Measurements from ENCODE around the gene MPO. TPM values are rescaled to one million over a fixed set of nuclear protein-coding genes. Genes with fewer than 3 reads are reported as not detected.

The MPO gene
- total and polyA plus RNA-seq, 4 donors = 0.14 to 221 (median 0.52) TPM

- peaks cover 0 to 19% (median 10%) of the 10 kb centered on the region in 4 donors for H3K4me1 ChIP-seq (ENCODE audit: control insufficient read depth in 4 of 4, insufficient read depth in 4 of 4, low read length in 3 of 4)
- peaks cover 0 to 4% (median 0%) of the 10 kb centered on the region in 4 donors for H3K27me3 ChIP-seq (ENCODE audit: control insufficient read depth in 4 of 4, insufficient read depth in 4 of 4, low read length in 3 of 4)
- WGBS = 83% methylated on average over 1 of the region's 1 CpG
- no peaks in the 10 kb centered on the region for H3K9me3 ChIP-seq (ENCODE audit: control insufficient read depth in 4 of 4, low read length in 3 of 4)
- H3K27ac ChIP-seq (ENCODE audit: low read depth in 1 of 2, low read length in 2 of 2) = no peak overlapping the region
- H3K4me3 ChIP-seq (ENCODE audit: low read depth in 1 of 3, low read length in 3 of 3) = no peak overlapping the region
- no peak for DNase-seq (ENCODE audit: low spot score)
- no peak for TF ChIP-seq ATF3 (IDR thresholded peaks at IDR 0.05)
- no peak for TF ChIP-seq YY1 (IDR thresholded peaks at IDR 0.05)
- no peak for TF ChIP-seq FOXA1 (IDR thresholded peaks at IDR 0.05)
- no peak for TF ChIP-seq SP1 (IDR thresholded peaks at IDR 0.05)
- no peak for TF ChIP-seq REST (IDR thresholded peaks at IDR 0.05)
- TF ChIP-seq HNF4G (IDR thresholded peaks at IDR 0.05) = no peak
- no peak for TF ChIP-seq JUND (IDR thresholded peaks at IDR 0.05)
- TF ChIP-seq ZBTB33 (IDR thresholded peaks at IDR 0.05) = no peak
- no peak for TF ChIP-seq HNF4A (conservative IDR thresholded peaks at IDR 0.05)
- no peak for TF ChIP-seq GABPA (IDR thresholded peaks at IDR 0.05 in 1 of 2, conservative IDR thresholded peaks at IDR 0.05 in 1 of 2)
- TF ChIP-seq TAF1 (conservative IDR thresholded peaks at IDR 0.05) = no peak
- no peak for TF ChIP-seq MAX (IDR thresholded peaks at IDR 0.05)
- TF ChIP-seq RXRA (IDR thresholded peaks at IDR 0.05) = no peak
- no peak for TF ChIP-seq NR2F2 (IDR thresholded peaks at IDR 0.05)
- no peak for TF ChIP-seq FOXA2 (IDR thresholded peaks at IDR 0.05)
- TF ChIP-seq EGR1 (IDR thresholded peaks at IDR 0.05; ENCODE audit: low read depth in 2 of 2) = no peak
- H3K9ac ChIP-seq (ENCODE audit: low read depth in 1 of 2, low read length in 2 of 2) = no peak overlapping the region
- H3K36me3 ChIP-seq (ENCODE audit: control insufficient read depth in 4 of 4, insufficient read depth in 3 of 4, low read depth in 1 of 4, low read length in 3 of 4) = no peaks in the 10 kb centered on the region
Measured at GRCh38 chr17:58246781-58247180, 34.0 kb downstream of the MPO start.

GRCh38 chr17:58246104-58246740, 34.5 kb downstream of the MPO start:
- H3K9me3 ChIP-seq (ENCODE audit: control insufficient read depth in 4 of 4, low read length in 3 of 4) = no peaks in the 10 kb centered on the region
- H3K4me1 ChIP-seq (ENCODE audit: control insufficient read depth in 4 of 4, insufficient read depth in 4 of 4, low read length in 3 of 4) = peaks cover 0 to 19% (median 10%) of the 10 kb centered on the region in 4 donors
- H3K9ac ChIP-seq (ENCODE audit: low read depth in 1 of 2, low read length in 2 of 2) = no peak overlapping the region
- no peak for DNase-seq (ENCODE audit: low spot score)
- 82% methylated on average over 13 of the region's 13 CpGs for WGBS
- H3K36me3 ChIP-seq (ENCODE audit: control insufficient read depth in 4 of 4, insufficient read depth in 3 of 4, low read depth in 1 of 4, low read length in 3 of 4) = no peaks in the 10 kb centered on the region
- TF ChIP-seq GABPA (IDR thresholded peaks at IDR 0.05 in 1 of 2, conservative IDR thresholded peaks at IDR 0.05 in 1 of 2) = no peak
- no peak for TF ChIP-seq JUND (IDR thresholded peaks at IDR 0.05)
- no peak for TF ChIP-seq TAF1 (conservative IDR thresholded peaks at IDR 0.05)
- TF ChIP-seq YY1 (IDR thresholded peaks at IDR 0.05) = no peak
- TF ChIP-seq HNF4G (IDR thresholded peaks at IDR 0.05) = no peak
- no peak for TF ChIP-seq CTCF (IDR thresholded peaks at IDR 0.05; ENCODE audit: low read depth, low read length, missing input control)
- no peak for TF ChIP-seq REST (IDR thresholded peaks at IDR 0.05)
- no peak for TF ChIP-seq ATF3 (IDR thresholded peaks at IDR 0.05)
- no peak for TF ChIP-seq HNF4A (conservative IDR thresholded peaks at IDR 0.05)
- TF ChIP-seq RXRA (IDR thresholded peaks at IDR 0.05) = no peak
- TF ChIP-seq NR2F2 (IDR thresholded peaks at IDR 0.05) = no peak
- no peak for TF ChIP-seq EGR1 (IDR thresholded peaks at IDR 0.05; ENCODE audit: low read depth in 2 of 2)
- TF ChIP-seq FOXA2 (IDR thresholded peaks at IDR 0.05) = no peak
- TF ChIP-seq FOXA1 (IDR thresholded peaks at IDR 0.05) = no peak
- no peak for TF ChIP-seq RAD21 (IDR thresholded peaks at IDR 0.05)
- no peak for TF ChIP-seq MAX (IDR thresholded peaks at IDR 0.05)
- TF ChIP-seq SP1 (IDR thresholded peaks at IDR 0.05) = no peak
- peaks cover 0 to 4% (median 0%) of the 10 kb centered on the region in 4 donors for H3K27me3 ChIP-seq (ENCODE audit: control insufficient read depth in 4 of 4, insufficient read depth in 4 of 4, low read length in 3 of 4)
- H3K4me3 ChIP-seq (ENCODE audit: low read depth in 1 of 3, low read length in 3 of 3) = no peak overlapping the region
- no peak overlapping the region for H3K27ac ChIP-seq (ENCODE audit: low read depth in 1 of 2, low read length in 2 of 2)

All from liver (tissue), 9 donors.